GM12891 (cell line): Measurements from ENCODE around the gene CHIT1.
A peak's percentile ranks its signal among the peaks of the same experiment; 100 is the strongest.
"Not testable (repeated sequence)": the region's sequence is repeated elsewhere in the genome, so short reads cannot be mapped to it uniquely, and the experiment has no call there.

ENCODE experiments used
- DNase-seq: peaks from one replicate; pipeline ENCODE4 v3.0.0; 2011; ENCODE audit warnings: low spot score; ENCODE audit not compliant: insufficient read length
- FAIRE-seq: peaks from 2 replicates; lab custom pipeline; 2011; peaks lifted over from hg19 to GRCh38; lab: Jason Lieb, UNC
- PAX5 ChIP-seq: IDR thresholded peaks from 2 replicates; pipeline ENCODE4 v1.6.1; 2011; ENCODE audit warnings: low read length, moderate library complexity, mild to moderate bottlenecking; ENCODE audit not compliant: insufficient read depth, severe bottlenecking
- POLR2A ChIP-seq: IDR thresholded peaks from 2 replicates; pipeline ENCODE4 v1.6.1; 2011; ENCODE audit warnings: low read depth, low read length, control low read depth
- POLR2AphosphoS5 ChIP-seq: IDR thresholded peaks from 2 replicates; pipeline ENCODE4 v1.6.1; 2011; ENCODE audit warnings: low read depth, low read length, control low read depth
- POU2F2 ChIP-seq: IDR thresholded peaks from 2 replicates; pipeline ENCODE4 v1.6.1; 2011; ENCODE audit warnings: low read depth, mild to moderate bottlenecking, control low read depth, low read length, moderate library complexity
- SPI1 ChIP-seq: IDR thresholded peaks from 2 replicates; pipeline ENCODE4 v1.6.1; 2011; ENCODE audit warnings: low read depth, low read length, control low read depth
- TAF1 ChIP-seq: IDR thresholded peaks from 2 replicates; pipeline ENCODE4 v1.6.1; 2011; ENCODE audit warnings: low read depth, low read length, control low read depth

CHIT1 gene

GRCh38 chr1:203267347-203267846, 37.9 kb upstream of the CHIT1 start:
- no peak for TF ChIP-seq POLR2A
- TF ChIP-seq SPI1, result peak; percentile 39
- FAIRE-seq, result peak; percentile 54
- peak; percentile 63 for DNase-seq

GRCh38 chr1:203266140-203266539, 36.7 kb upstream of the CHIT1 start:
- DNase-seq, FAIRE-seq: not testable (repeated sequence)

GRCh38 chr1:203265541-203265940, 36.1 kb upstream of the CHIT1 start:
- DNase-seq (no peak), FAIRE-seq (no peak)
- no peak for TF ChIP-seq PAX5
- TF ChIP-seq POU2F2, result no peak
- no peak for TF ChIP-seq POLR2AphosphoS5
- no peak for TF ChIP-seq POLR2A

- TF ChIP-seq TAF1, result no peak
- no peak for TF ChIP-seq SPI1
- TF ChIP-seq POLR2A, result no peak
- no peak for TF ChIP-seq POU2F2
- no peak for TF ChIP-seq PAX5
- TF ChIP-seq POLR2AphosphoS5, result no peak
- no peak for DNase-seq
- no peak for FAIRE-seq
Observed at GRCh38 chr1:203264052-203264501, 34.6 kb upstream of the CHIT1 start.

- TF ChIP-seq TAF1, result no peak
- TF ChIP-seq SPI1, result peak; percentile 87
- DNase-seq (no peak), FAIRE-seq (no peak)
Observed at GRCh38 chr1:203263496-203263895, 34.0 kb upstream of the CHIT1 start.

- DNase-seq, FAIRE-seq: not testable (repeated sequence)
Observed at GRCh38 chr1:203256636-203257035, 27.2 kb upstream of the CHIT1 start.

GRCh38 chr1:203254782-203255181, 25.3 kb upstream of the CHIT1 start:
- DNase-seq, FAIRE-seq: not testable (repeated sequence)

- FAIRE-seq (no peak), DNase-seq (no peak)
- no peak for TF ChIP-seq SPI1
- no peak for TF ChIP-seq POLR2A
- no peak for TF ChIP-seq POLR2AphosphoS5
- no peak for TF ChIP-seq TAF1
- no peak for TF ChIP-seq POU2F2
- no peak for TF ChIP-seq PAX5
Observed at GRCh38 chr1:203252678-203253077, 23.2 kb upstream of the CHIT1 start.

- FAIRE-seq (no peak), DNase-seq (no peak)
- TF ChIP-seq POU2F2 (no peak), POLR2AphosphoS5 (no peak), PAX5 (no peak), TAF1 (no peak), POLR2A (no peak), SPI1 (no peak)
Observed at GRCh38 chr1:203251466-203251865, 22.0 kb upstream of the CHIT1 start.

- no peak for DNase-seq
- no peak for FAIRE-seq
- TF ChIP-seq PAX5, result no peak
- TF ChIP-seq POLR2AphosphoS5, result no peak
- TF ChIP-seq TAF1, result no peak
- no peak for TF ChIP-seq POU2F2
- no peak for TF ChIP-seq POLR2A
- no peak for TF ChIP-seq SPI1
Observed at GRCh38 chr1:203250911-203251310, 21.4 kb upstream of the CHIT1 start.

GRCh38 chr1:203244776-203245175, 15.3 kb upstream of the CHIT1 start:
- TF ChIP-seq PAX5 (no peak), POLR2A (no peak), SPI1 (no peak), TAF1 (no peak), POU2F2 (no peak)
- DNase-seq, result no peak
- FAIRE-seq, result no peak

- not testable (repeated sequence) for DNase-seq, FAIRE-seq
Observed at GRCh38 chr1:203241708-203242107, 12.2 kb upstream of the CHIT1 start.
